HG02938 (cell line): Measurements from ENCODE around the gene LEPR.
A peak's percentile ranks its signal among the peaks of the same experiment; 100 is the strongest.

Experiments used
- ATAC-seq: cut with Tn5 transposase; IDR thresholded peaks from one replicate; pipeline ENCODE4 v1.9.1; 2021; ENCODE audit warnings: mild to moderate bottlenecking, moderate library complexity; ENCODE audit not compliant: unreplicated experiment

LEPR gene

GRCh38 chr1:65409314-65409713, 11.2 kb upstream of the LEPR start:
- ATAC-seq: no peak

DNA sequence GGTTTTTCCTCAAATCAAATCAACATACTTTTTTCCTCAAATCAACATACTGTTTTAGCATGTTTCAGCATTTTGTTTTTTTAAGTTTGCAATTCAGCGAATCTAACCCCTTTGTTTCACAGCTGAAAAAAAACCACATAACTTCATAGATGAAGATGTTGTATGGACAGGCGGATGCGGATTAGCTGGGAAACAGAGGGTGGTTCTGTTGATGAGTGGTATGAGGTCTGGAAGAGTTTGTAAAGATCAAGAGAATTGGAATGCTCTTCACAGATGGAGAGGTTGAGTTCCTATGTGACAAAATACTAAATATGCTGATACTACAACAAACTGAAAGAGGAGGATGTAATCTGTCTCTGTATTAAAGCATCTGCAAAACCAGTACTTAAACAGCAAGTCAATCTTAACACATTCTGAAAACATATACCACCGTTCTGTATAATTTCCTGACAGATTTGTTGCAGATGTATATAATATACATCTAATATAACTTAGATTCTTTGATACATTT, 10.6 kb upstream of the LEPR start:
- ATAC-seq: no peak

DNA sequence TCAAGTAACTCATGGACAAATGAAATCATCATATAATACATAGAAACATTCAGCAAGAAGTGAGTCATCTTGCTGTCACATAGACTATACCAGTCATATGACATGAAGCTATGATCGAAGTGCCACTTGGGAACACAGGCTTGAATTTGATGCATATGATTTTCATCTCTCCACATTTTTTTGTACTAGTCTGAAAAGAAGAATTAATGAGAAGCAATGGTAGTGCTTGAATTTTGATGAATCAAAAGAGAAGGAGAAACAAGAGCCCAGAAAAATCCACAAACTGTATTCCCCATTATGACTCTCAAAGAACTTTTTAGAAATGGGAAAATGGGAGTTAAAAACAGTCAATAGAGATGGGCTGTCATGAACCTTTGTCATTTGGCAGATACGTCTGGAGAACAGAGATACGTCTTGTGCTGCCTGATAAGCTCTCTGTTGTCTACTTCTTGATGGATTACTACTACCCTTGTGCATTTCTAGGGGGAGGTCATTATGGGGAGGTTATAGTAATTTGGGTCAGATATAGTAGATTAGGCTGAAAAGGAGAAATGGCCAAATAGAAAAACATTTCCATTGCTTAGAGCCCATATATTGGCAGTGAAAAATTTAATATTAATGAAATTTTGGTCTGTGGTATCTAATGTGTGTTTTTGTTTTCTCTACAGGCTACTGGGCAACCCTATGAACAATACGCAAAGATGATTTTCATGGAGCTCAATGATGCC, 8.0 kb upstream of the LEPR start:
- no peak for ATAC-seq

GRCh38 chr1:65412984-65413375, 7.5 kb upstream of the LEPR start:
- ATAC-seq: no peak

- ATAC-seq: no peak
Measured at GRCh38 chr1:65414538-65414937, 5.9 kb upstream of the LEPR start.

- ATAC-seq: no peak
Measured at GRCh38 chr1:65416767-65417166, 3.7 kb upstream of the LEPR start.

GRCh38 chr1:65417729-65418128, 2.7 kb upstream of the LEPR start:
- ATAC-seq: no peak

GRCh38 chr1:65418522-65419185, 1.8 kb upstream of the LEPR start:
- ATAC-seq: no peak

- ATAC-seq: peak; percentile 89
Measured at GRCh38 chr1:65419681-65420589, 533 bp upstream of the LEPR start.

- no peak for ATAC-seq
Measured at GRCh38 chr1:65421351-65422025, 1.0 kb downstream of the LEPR start.

GRCh38 chr1:65422241-65423203, 2.1 kb downstream of the LEPR start:
- no peak for ATAC-seq

- ATAC-seq: no peak
Measured at GRCh38 chr1:65423884-65424572, 3.6 kb downstream of the LEPR start.

DNA sequence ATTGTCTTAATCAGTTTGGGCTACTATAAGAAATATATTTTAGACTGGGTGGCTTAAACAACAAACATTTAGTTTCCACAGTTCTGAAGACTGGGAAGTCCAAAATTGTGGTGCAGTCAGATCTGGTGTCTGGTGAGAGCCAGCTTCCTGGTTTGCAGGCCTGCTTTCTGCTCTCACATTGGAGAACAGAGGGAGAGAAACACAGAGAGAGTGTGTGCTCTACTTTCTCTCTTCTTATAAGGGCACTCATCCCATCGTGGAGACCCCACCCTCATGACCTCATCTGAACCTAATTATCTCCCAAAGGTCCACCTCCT, 4.1 kb downstream of the LEPR start:
- ATAC-seq: no peak

DNA sequence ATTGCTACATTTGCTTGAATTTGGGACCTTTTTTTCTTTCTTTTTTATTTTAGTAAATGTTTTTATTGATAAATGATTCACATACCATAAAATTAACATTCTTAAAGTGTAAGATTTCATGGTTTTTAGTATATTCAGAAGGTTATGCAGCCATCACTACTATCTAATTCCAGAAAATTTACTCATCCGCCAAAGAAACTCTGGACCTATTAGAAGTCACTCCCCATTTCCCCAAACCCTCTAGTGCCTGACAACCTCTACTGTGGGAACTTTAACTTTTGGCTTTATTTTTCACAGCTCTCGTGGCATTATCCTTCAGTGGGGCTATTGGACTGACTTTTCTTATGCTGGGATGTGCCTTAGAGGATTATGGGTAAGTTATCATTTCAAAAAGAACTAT, 4.5 kb downstream of the LEPR start:
- no peak for ATAC-seq

- ATAC-seq: no peak
Measured at GRCh38 chr1:65425697-65426096, 5.2 kb downstream of the LEPR start.

GRCh38 chr1:65429078-65429477, 8.6 kb downstream of the LEPR start:
- no peak for ATAC-seq

- no peak for ATAC-seq
Measured at GRCh38 chr1:65429806-65430205, 9.3 kb downstream of the LEPR start.

DNA sequence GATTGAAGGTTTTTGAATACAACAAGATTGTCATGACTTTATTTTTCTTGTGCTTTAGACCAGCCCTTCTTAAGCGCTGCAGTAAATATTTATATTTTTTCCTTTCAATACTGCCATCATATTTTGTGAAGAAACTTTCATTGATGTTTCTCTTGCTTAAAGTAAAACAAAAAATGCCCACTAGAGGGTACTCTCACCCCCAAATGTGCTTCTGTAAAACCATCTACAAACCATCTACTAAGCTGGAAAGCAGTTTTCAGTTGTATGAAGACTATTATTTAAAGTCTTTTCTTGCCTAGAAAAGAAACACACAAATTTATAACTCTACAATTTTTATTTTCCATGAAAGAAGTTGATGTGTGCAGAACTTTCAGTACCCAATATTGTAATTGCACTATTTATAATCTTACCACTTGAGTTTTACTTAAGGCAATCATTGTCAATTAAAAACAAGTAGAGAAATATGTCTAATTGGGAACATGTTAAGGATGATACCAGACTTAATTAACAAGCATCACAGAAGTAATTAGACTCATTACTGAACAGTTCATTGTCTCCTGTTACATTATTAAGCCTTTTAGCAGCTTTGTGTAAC, 10.7 kb downstream of the LEPR start:
- ATAC-seq: peak; percentile 73

GRCh38 chr1:65432918-65433317, 12.4 kb downstream of the LEPR start:
- ATAC-seq: no peak
